C4-2B (cell line): ENCODE measurements around the gene NEDD4L.
A peak's percentile ranks its signal among the peaks of the same experiment; 100 is the strongest.
"Not testable (repeated sequence)": the region's sequence is repeated elsewhere in the genome, so short reads cannot be mapped to it uniquely, and the experiment has no call there.

Experiments used
- H3K27ac ChIP-seq: fragments of 450-650 bp; 2 replicates; pipeline ENCODE4 v1.5.1; 2017
- CTCF ChIP-seq: fragments of 450-650 bp; conservative IDR thresholded peaks from 2 replicates; pipeline ENCODE4 v1.5.1; 2017; ENCODE audit warnings: mild to moderate bottlenecking
- ZFX ChIP-seq: fragments of 450-650 bp; IDR thresholded peaks from 2 replicates; pipeline ENCODE4 v1.6.1; 2017

The NEDD4L gene

GRCh38 chr18:58046794-58047555, 2.9 kb downstream of the NEDD4L start:
- no peak overlapping the region; the same call in 1 of the 2 replicates for H3K27ac ChIP-seq
- no peak for TF ChIP-seq CTCF
- no peak for TF ChIP-seq ZFX

GRCh38 chr18:58047556-58047882, 3.5 kb downstream of the NEDD4L start:
- no peak overlapping the region for H3K27ac ChIP-seq
- TF ChIP-seq CTCF, result no peak
- TF ChIP-seq ZFX, result no peak

DNA sequence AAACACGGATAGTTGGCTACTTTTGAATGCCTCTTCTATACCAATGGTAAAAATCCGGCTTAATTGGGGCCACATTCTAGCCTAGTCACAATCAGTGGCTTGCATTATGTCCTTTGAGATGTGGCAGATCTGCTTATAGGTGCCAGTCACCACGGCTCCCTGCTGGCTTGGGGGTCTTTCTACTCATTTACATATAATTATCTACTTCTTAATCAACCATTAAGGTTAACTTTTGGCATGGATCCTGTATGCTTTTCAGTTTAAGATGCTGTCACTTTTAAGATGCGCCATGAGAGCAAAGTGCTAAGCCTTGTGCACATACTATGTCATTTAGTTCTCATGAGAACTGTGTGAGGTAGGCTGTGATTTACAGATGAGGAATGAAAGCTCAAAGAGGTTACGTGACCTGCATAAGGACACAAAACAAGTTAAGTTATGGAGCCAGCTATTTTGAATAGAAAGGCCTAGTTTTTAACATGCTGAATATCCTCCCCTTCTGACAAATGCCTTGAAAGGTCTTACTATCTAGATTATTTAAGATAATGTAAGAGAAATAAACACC, 4.1 kb downstream of the NEDD4L start:
- TF ChIP-seq CTCF (no peak), ZFX (no peak)
- no peak overlapping the region for H3K27ac ChIP-seq

DNA sequence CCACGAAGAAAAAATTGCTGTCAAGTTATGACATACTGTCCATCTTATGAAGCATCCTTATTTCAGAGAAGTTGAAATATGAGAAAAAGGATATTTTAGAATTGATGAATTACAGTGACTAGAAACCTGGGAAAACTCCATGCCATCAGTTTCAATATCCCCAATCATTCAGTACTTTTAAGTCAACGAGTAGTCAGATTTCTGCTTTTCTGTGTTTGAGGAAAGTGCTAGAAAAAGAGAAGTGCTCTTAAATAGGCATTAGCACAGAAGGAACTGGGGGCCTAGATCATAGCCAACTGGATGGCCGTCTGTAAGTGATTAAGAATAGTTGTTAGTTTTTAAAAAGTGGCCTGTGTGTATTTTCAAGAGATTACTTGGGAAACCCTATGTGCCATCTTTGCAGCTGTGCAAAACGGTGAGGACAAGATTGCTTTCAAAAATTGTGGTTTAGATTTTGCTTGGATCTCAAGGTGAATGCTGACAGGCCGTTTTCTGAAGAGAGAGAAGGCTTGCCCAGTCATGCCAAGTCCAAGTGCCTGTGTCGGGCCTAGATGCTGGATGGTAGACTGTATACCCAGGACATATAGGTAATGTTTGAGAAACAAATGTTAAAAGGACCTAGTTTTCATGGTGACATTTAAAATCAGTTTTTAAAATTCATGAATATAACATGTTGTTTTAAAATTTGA, 5.1 kb downstream of the NEDD4L start:
- no peak overlapping the region for H3K27ac ChIP-seq
- no peak for TF ChIP-seq ZFX
- no peak for TF ChIP-seq CTCF

DNA sequence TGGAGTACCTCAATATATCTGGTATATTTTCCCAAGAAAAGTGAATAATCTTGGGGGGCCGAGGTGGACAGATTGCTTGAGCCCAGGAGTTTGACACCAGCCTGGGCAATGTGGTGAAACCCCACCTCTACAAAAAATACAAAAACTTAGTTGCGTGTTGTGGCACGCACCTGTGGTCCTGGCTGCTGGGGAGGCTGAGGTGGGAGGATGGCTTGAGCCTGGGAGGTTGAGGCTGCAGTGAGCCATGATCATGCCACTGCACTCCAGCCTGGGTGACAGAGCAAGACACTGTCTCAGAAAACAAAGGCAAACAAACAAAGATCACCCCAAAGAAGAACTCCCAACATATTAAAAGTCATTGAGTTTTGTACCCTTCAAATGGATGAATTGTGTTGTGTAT, 6.9 kb downstream of the NEDD4L start:
- not testable (repeated sequence) for H3K27ac ChIP-seq

DNA sequence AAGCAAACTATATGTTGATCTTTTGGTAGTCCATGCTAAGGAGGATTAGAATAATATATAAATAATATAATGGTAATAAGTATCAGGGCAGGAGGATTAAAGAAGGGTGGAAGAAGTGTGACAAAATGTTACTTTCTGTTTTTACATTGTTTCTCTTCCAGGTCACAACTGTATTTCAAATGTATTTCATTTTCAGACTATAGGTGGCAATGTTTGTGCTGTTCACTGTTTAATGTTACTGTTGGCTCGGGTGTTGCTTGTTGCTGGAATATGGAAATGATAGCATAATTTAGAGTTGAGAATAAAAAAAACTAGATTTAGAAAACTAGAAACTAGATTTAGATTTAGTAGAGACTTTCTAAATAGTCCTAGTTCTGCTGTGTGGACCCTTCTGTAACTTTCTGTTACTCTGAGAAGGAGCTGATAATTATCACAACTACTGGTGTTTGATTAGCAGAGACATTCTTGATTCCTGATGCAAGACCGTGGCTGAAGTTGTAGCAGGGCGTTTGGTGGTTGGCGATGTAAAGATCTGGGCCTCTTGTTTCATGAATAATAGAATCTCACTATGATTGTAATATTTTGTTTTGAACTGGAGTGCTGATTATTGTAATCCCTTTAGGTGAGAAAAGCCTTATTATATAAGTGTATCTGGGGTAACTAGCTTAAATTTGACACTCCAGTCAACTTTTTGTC, 7.9 kb downstream of the NEDD4L start:
- TF ChIP-seq CTCF (peak; percentile 34), ZFX (no peak)
- H3K27ac ChIP-seq, result no peak overlapping the region

- TF ChIP-seq CTCF (no peak), ZFX (no peak)
- no peak overlapping the region for H3K27ac ChIP-seq
Observed at GRCh38 chr18:58052960-58053359, 8.9 kb downstream of the NEDD4L start.
